Panc1 (cell line): ENCODE measurements around the gene NSRP1. TPM values are rescaled to one million over a fixed set of nuclear protein-coding genes. Genes with fewer than 3 reads are reported as not detected.

Experiments used
- ATAC-seq: fragments of 200-7000 bp; cut with Tn5 transposase; 2 replicates; pipeline ENCODE4 v1.9.1; 2020; ENCODE audit warnings: mild to moderate bottlenecking, moderate library complexity
- BruUV-seq: library from RNA; stranded (reverse); fragments of 400-500 nt; replicated peaks from 2 replicates; lab custom pipeline; 2021; lab: Mats Ljungman, UMichigan
- CTCF ChIA-PET: fragments of 300-600 bp; sonication (Branson Sonifier 250); formaldehyde crosslinking; loops from one replicate; lab custom pipeline; 2022; ENCODE audit warnings: antibody characterized with exemption; lab: Charles Lee
- POLR2A ChIA-PET: fragments of 300-600 bp; sonication (Branson Sonifier 250); formaldehyde crosslinking; loops from one replicate; lab custom pipeline; 2022; ENCODE audit warnings: antibody characterized with exemption; lab: Charles Lee
- DNase-seq: peaks from one replicate; pipeline ENCODE4 v3.0.0-alpha.2; 2010; ENCODE audit warnings: low read depth, low spot score
- H3K27ac ChIP-seq: 2 replicates; pipeline ENCODE4 v1.5.1; 2011; ENCODE audit warnings: mild to moderate bottlenecking, low read length, inconsistent platforms
- H3K27me3 ChIP-seq: fragments of 200-500 bp; sonication (Bioruptor generic); 2 replicates; pipeline ENCODE4 v1.6.0; 2014; ENCODE audit warnings: low read length, inconsistent platforms; ENCODE audit not compliant: control insufficient read depth, insufficient read depth
- H3K36me3 ChIP-seq: fragments of 200-500 bp; sonication (Bioruptor generic); 2 replicates; pipeline ENCODE4 v1.5.1; 2014; ENCODE audit warnings: inconsistent platforms, mild to moderate bottlenecking, low read length, moderate library complexity; ENCODE audit not compliant: control insufficient read depth, insufficient read depth
- H3K4me1 ChIP-seq: 2 replicates; pipeline ENCODE4 v1.5.1; 2011; ENCODE audit warnings: inconsistent platforms, mild to moderate bottlenecking, low read length, moderate library complexity; ENCODE audit not compliant: control insufficient read depth, insufficient read depth
- H3K4me3 ChIP-seq, 2 experiments: 2 replicates each; pipeline ENCODE4 v1.5.1; 2011 to 2012; ENCODE audit warnings: low read depth in 2 of 2, low read length in 2 of 2, mild to moderate bottlenecking in 2 of 2, inconsistent platforms in 1 of 2, moderate library complexity in 1 of 2
- H3K9me3 ChIP-seq: fragments of 200-500 bp; sonication (Bioruptor generic); 2 replicates; pipeline ENCODE4 v1.5.1; 2014; ENCODE audit warnings: low read depth, mild to moderate bottlenecking, inconsistent platforms, low read length, moderate library complexity; ENCODE audit not compliant: control insufficient read depth, insufficient read depth
- POLR2AphosphoS5 ChIP-seq: IDR thresholded peaks from 2 replicates; pipeline ENCODE4 v1.6.1; 2012; ENCODE audit warnings: mild to moderate bottlenecking, low read depth, low read length, moderate library complexity
- REST ChIP-seq, 2 experiments: IDR thresholded peaks; 2 replicates each; pipeline ENCODE4 v1.6.1; 2011 to 2012; ENCODE audit warnings: low read depth in 2 of 2, control low read depth in 1 of 2, low read length in 1 of 2, mild to moderate bottlenecking in 1 of 2, moderate library complexity in 1 of 2; ENCODE audit not compliant: insufficient read depth in 1 of 2
- SIN3A ChIP-seq: IDR thresholded peaks from 2 replicates; pipeline ENCODE4 v1.6.1; 2012; ENCODE audit warnings: low read depth, mild to moderate bottlenecking, low read length, moderate library complexity, borderline replicate concordance; ENCODE audit not compliant: insufficient read depth
- TCF7L2 ChIP-seq: IDR thresholded peaks from 2 replicates; pipeline ENCODE4 v1.6.1; 2011; ENCODE audit warnings: mild to moderate bottlenecking, low read depth, low read length, inconsistent platforms
- in situ Hi-C: cut with HindIII; loops from 2 replicates; pipeline ENCODE4 v1.10.0; 2016; ENCODE audit warnings: low sequenced_read_pairs, low pct_unique_long_range_greater_than_20kb
- intact Hi-C: fragments of 100-400 bp; cut with micrococcal nuclease; formaldehyde crosslinking; loops from one replicate; pipeline ENCODE4 v1.10.0; 2022; ENCODE audit not compliant: unreplicated experiment
- total RNA-seq: library from RNA; stranded (reverse); gene quantifications from one replicate; pipeline ENCODE4 v1.2.1, GENCODE V29; 2021; ENCODE audit not compliant: unreplicated experiment
- TF ChIP-seq, protein P1 (sequence below): fragments of 450-650 bp; IDR thresholded peaks from 2 replicates; pipeline ENCODE4 v1.5.1; 2017; ENCODE audit warnings: mild to moderate bottlenecking

NSRP1 gene
- total RNA-seq, 1 experiment from 2014 or later: 30.5 TPM

- no peaks in the 10 kb centered on the region for H3K36me3 ChIP-seq
- no peak overlapping the region for H3K27ac ChIP-seq
- ATAC-seq (no peak), DNase-seq (no peak)
- H3K9me3 ChIP-seq: no peaks in the 10 kb centered on the region
- TF ChIP-seq REST (IDR thresholded peaks at IDR 0.05; ENCODE audit: insufficient read depth in 1 of 2, low read depth in 2 of 2, low read length in 1 of 2) (no peak), TCF7L2 (no peak)
- ChIA-PET POLR2A (no interaction called here), CTCF (interaction anchor here (0.6 to 2.3 kb wide), 2 partner anchors 40 to 769 kb away, joined by 6 to 11 read pairs; no protein-coding TSS in a partner anchor)
- intact Hi-C loops: no loop called here
- H3K4me1 ChIP-seq: no peaks in the 10 kb centered on the region
- in situ Hi-C loops: no loop called here
- no peak overlapping the region for H3K4me3 ChIP-seq
- BruUV-seq: no TSS peak
- peaks cover 2% of the 10 kb centered on the region; the same call in 1 of the 2 replicates for H3K27me3 ChIP-seq
These were observed 79.9 kb downstream of the NSRP1 start for GRCh38 chr17:30196504-30196903.

- intact Hi-C loops: no loop called here
- no peaks in the 10 kb centered on the region for H3K4me1 ChIP-seq
- no peaks in the 10 kb centered on the region for H3K36me3 ChIP-seq
- ChIA-PET CTCF (no interaction called here), POLR2A (interaction anchor here (0.6 kb wide), 1 partner anchor 83 kb away, joined by 12 read pairs; no protein-coding TSS in a partner anchor)
- in situ Hi-C loops: no loop called here
- peaks cover 2% of the 10 kb centered on the region; the same call in 1 of the 2 replicates for H3K27me3 ChIP-seq
- H3K4me3 ChIP-seq: no peak overlapping the region
- no peak for DNase-seq
- no peak overlapping the region for H3K27ac ChIP-seq
- no peaks in the 10 kb centered on the region for H3K9me3 ChIP-seq
- TF ChIP-seq TCF7L2 (no peak), REST (IDR thresholded peaks at IDR 0.05; ENCODE audit: insufficient read depth in 1 of 2, low read depth in 2 of 2, low read length in 1 of 2) (no peak), POLR2AphosphoS5 (no peak), SIN3A (no peak)
- TF ChIP-seq, protein P1, sequence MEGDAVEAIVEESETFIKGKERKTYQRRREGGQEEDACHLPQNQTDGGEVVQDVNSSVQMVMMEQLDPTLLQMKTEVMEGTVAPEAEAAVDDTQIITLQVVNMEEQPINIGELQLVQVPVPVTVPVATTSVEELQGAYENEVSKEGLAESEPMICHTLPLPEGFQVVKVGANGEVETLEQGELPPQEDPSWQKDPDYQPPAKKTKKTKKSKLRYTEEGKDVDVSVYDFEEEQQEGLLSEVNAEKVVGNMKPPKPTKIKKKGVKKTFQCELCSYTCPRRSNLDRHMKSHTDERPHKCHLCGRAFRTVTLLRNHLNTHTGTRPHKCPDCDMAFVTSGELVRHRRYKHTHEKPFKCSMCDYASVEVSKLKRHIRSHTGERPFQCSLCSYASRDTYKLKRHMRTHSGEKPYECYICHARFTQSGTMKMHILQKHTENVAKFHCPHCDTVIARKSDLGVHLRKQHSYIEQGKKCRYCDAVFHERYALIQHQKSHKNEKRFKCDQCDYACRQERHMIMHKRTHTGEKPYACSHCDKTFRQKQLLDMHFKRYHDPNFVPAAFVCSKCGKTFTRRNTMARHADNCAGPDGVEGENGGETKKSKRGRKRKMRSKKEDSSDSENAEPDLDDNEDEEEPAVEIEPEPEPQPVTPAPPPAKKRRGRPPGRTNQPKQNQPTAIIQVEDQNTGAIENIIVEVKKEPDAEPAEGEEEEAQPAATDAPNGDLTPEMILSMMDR: no peak
- no peak for ATAC-seq
- BruUV-seq: no TSS peak
These were observed 80.8 kb downstream of the NSRP1 start for GRCh38 chr17:30197416-30197815.
